Measurements from ENCODE around the gene HINT1. TPM values are rescaled to one million over a fixed set of nuclear protein-coding genes. Genes with fewer than 3 reads are reported as not detected.

HINT1 gene
- total and polyA plus RNA-seq, 12 donors = 94.2 to 269 (median 184) TPM

DNA sequence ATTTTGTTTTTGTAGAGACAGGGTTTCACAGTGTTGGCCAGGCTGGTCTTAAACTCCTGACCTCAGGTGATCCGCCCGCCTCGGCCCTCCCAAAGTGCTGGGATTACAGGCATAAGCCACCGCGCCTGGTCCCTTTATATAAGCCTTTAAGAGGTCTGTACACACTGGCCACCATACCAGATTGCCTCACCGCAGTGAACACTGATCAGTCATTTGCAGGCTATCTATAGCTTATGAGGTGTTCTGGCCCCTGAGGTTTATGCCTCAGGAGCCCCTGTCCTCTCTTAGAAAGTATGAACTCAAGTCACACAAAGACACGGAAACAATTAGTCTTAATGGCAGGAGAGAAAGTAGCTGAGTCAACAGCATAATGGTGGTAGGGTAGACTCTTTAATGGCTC, 14.6 kb downstream of the HINT1 start:
- 93 to 95% (median 94%) methylated on average over 7 of the region's 7 CpGs for WGBS, 4 donors
- DNase-seq = no peak

DNA sequence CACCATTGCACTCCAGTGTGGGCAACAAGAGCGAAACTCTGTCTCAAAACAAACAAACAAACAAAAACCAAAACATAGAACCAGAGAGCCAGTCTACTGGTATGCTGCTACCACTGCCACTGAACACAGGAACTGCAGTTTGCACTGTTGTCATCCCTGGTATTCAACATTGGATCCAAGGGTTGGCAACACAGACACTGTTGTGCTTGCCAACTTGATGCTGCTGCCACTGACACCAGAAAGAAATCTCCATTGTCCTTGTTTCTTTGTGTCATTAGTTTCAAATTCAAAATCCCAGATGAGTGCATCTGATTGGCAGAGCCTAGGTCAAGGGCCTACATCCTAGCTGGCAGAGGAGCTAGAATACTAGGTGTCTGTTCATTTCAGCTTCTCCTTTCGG, 16.2 kb downstream of the HINT1 start:
- Histone ChIP-seq H3K27me3 (no peaks in the 10 kb centered on the region), H3K9me3 (replicated peaks in 1 of 3) (no peaks in the 10 kb centered on the region), H3K36me3 (replicated peaks in 1 of 2) (no peaks in the 10 kb centered on the region), H3K4me1 (replicated peaks in 1 of 2) (no peaks in the 10 kb centered on the region), H3K27ac (no peak overlapping the region), H3K4me3 (no peak overlapping the region)
- TF ChIP-seq, protein P1, sequence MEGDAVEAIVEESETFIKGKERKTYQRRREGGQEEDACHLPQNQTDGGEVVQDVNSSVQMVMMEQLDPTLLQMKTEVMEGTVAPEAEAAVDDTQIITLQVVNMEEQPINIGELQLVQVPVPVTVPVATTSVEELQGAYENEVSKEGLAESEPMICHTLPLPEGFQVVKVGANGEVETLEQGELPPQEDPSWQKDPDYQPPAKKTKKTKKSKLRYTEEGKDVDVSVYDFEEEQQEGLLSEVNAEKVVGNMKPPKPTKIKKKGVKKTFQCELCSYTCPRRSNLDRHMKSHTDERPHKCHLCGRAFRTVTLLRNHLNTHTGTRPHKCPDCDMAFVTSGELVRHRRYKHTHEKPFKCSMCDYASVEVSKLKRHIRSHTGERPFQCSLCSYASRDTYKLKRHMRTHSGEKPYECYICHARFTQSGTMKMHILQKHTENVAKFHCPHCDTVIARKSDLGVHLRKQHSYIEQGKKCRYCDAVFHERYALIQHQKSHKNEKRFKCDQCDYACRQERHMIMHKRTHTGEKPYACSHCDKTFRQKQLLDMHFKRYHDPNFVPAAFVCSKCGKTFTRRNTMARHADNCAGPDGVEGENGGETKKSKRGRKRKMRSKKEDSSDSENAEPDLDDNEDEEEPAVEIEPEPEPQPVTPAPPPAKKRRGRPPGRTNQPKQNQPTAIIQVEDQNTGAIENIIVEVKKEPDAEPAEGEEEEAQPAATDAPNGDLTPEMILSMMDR (IDR thresholded peaks at IDR 0.05) = no peak
- TF ChIP-seq POLR2A (IDR thresholded peaks at IDR 0.05) = no peak
- intact Hi-C loops (cut with DNase I) = no loop called here
- DNase-seq = no peak
- WGBS, 4 donors = 89 to 98% (median 94%) methylated on average over 2 of the region's 2 CpGs

More for the DNA sequence above, 14.6 kb downstream of the HINT1 start:
- Histone ChIP-seq H3K27me3 (no peaks in the 10 kb centered on the region), H3K9me3 (replicated peaks in 1 of 3) (no peaks in the 10 kb centered on the region), H3K4me1 (replicated peaks in 1 of 2) (no peaks in the 10 kb centered on the region), H3K27ac (no peak overlapping the region), H3K36me3 (replicated peaks in 1 of 2) (no peaks in the 10 kb centered on the region), H3K4me3 (no peak overlapping the region)
- no peak for TF ChIP-seq POLR2A (IDR thresholded peaks at IDR 0.05)
- TF ChIP-seq, protein P1 (IDR thresholded peaks at IDR 0.05) = no peak
- intact Hi-C loops (cut with DNase I) = no loop called here

- Histone ChIP-seq H3K36me3 (replicated peaks in 1 of 2) (no peaks in the 10 kb centered on the region), H3K4me3 (no peak overlapping the region), H3K9me3 (replicated peaks in 1 of 3) (no peaks in the 10 kb centered on the region), H3K27ac (no peak overlapping the region), H3K27me3 (no peaks in the 10 kb centered on the region), H3K4me1 (replicated peaks in 1 of 2) (no peaks in the 10 kb centered on the region)
- intact Hi-C loops (cut with DNase I) = no loop called here
- DNase-seq = no peak
- TF ChIP-seq POLR2A (IDR thresholded peaks at IDR 0.05) = no peak
- TF ChIP-seq, protein P1 (IDR thresholded peaks at IDR 0.05) = no peak
Measured at GRCh38 chr5:131147258-131147657, 17.8 kb downstream of the HINT1 start.

DNA sequence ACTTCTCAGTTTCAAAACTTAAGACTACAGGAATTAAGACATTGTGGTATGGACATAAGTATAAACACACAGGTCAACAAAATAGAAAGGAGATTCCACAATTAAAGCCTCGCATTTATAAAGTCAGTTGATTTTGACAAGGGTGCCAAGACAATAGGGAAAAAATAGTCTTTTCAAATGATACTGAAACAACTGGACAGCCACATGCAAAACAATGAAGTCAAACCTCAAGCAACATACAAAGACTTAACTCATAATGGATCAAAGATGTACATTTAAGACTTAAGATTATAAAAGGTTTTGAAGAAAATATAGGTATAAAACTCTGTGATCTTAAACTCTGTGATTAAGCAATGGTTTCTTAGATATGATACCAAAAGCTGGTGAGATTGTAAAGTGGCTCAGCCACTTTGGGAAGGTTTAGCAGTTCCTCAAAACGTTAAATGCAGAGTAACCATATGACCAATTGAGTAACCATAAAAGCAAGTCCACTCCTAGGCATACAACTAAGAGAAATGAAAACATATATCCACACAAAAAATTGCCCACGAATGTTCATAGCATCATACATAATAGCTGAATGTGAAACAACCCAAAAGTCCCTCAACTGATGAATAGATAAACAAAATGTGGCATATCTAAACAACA, 22.0 kb downstream of the HINT1 start:
- DNase-seq = no peak

More for the DNA sequence above, 22.0 kb downstream of the HINT1 start:
- Histone ChIP-seq H3K27me3 (peaks cover 4% of the 10 kb centered on the region), H3K4me3 (no peak overlapping the region), H3K9me3 (replicated peaks in 1 of 3) (no peaks in the 10 kb centered on the region), H3K4me1 (replicated peaks in 1 of 2) (no peaks in the 10 kb centered on the region), H3K36me3 (replicated peaks in 1 of 2) (no peaks in the 10 kb centered on the region), H3K27ac (no peak overlapping the region)
- 43 to 56% (median 54%) methylated on average over 3 of the region's 3 CpGs for WGBS, 4 donors
- intact Hi-C loops (cut with DNase I) = no loop called here
- TF ChIP-seq, protein P1 (IDR thresholded peaks at IDR 0.05) = no peak
